GM19467 (cell line): ENCODE results near the gene STRA6.

Source experiments
- ATAC-seq: cut with Tn5 transposase; IDR thresholded peaks from one replicate; pipeline ENCODE4 v1.9.1; 2021; ENCODE audit warnings: mild to moderate bottlenecking, moderate library complexity; ENCODE audit not compliant: unreplicated experiment

STRA6 gene

DNA sequence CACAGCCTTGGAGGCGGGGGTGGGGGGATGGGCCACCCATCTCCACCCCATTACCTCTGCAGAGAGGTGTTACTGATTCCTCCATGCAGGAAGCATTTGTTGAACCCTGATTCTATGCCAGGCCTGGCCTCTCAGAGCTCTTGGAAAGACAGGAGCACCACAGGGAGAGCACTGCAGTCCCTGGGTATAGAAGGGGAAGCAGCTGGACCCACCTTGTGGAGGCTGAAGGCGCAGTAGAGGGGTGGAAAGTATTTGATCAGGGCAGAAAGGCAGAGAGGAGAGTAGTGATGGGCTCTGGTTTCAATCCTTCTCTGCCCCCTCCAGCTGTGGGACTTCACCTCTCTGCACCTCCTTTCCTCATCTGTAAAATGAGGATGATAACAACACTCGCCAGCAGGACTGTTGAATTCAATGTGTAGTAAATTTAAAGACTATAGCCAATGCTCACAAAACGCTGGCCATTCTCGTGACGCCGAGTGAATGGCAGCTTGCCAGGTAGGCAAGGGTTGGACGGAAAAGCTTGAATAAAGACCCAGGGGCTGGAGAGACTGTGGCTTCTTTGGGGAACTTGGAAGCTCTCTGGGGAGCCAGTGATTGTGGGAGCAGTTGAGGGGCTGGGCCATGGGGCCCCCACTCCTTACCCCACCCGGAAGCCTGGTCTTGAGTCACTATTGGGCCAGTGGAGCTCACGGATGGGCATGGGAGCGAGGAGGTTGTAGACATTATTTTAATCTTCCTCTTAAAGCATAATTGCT lies 25.6 kb upstream of the STRA6 start:
- ATAC-seq: no peak

DNA sequence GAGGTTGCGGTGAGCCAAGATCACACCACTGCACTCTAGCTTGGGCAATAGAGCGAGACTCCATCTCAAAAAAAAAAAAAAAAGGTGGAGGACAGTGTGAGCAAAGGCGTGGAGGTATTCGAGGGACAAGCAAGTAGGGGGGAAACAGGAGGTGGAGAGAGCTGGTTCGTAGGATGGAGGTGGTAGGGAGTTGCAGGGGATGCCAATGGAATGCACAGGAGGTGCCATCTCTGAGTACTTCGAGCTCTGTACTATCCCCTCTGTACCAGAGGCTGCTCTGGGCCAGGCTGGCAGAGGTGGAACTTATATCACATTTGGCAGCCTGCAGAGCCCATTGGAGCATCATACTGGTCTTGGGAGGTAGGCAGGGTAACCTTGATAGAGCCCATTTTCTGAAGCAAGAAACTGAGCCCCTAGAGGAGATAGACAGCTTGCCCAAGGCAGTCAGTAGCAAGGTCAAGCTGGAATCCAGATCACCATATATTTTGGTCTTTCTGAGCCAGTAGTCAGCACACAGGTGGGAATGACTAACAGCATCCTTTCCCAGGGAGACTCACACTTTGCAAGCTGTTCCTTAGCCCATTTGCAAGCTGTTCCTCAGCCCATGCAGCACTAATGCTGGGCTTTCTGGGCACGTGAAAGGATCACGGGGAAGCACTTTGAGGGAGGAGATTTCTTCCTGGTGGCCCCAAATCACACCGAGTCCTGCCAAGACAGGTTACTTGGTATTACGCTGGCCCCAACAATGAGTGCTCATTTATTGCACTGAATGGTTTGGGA lies 24.4 kb upstream of the STRA6 start:
- ATAC-seq: no peak

DNA sequence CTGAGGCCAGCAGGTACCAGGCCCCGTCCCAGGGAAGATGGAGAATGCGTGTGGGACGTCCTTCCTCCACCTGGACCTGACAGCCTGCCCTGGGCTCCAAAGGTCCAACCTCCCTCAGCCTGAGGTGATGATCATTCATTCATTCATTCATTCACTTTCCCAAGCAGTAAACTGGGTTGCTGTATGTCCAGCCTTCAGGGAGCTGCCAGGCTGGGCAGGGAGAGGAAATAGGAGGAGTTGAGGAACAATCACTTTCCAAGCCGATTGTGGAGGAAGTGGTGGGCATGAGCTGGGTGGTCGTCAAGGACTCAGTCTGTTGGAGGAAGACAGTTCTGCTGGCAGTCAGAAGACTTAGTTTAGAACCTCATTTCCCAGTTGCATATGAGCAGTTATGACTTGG lies 23.3 kb upstream of the STRA6 start:
- ATAC-seq: no peak

DNA sequence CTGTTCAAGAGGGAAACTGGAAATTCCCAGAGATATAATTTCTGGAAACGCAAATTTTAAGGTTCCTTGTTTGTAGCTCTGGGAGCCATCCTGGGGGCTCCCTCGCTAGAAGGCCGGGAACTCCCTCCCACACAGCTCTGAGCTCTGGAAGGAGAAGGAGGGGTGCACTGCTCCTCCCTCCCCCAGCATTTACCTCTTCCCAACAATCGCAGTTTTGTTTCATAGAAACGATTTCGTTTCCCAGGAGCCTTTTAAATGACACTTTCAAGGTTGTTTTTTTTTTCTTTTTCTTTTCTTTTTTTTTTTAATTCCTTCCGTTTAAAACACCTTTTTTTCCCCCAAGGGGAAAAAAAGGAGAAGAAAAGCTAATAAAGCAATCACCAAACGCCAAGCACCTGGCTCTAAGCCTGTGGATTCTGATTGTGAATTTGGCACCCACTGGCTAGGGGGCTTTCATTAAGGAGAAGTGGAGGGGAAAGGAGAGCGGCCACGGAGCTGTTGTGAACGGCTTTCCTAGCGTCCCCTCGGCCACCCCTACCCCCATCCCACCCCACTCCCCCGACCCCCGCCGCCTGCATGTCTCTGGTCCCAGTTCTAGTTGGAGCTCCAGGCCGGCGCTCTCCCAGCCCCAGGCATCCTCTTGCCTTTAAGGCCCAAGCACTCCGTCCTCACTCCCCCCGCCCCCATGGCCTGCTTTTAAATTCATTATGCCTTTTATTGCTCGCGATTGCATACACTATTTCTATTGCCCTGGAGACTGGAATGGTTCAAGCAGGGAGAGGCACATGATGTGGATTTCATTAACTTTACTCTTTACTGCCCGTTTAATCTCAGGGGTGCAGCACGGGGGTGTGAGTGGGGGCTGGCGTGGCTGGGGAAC lies 19.9 kb upstream of the STRA6 start:
- ATAC-seq: no peak

DNA sequence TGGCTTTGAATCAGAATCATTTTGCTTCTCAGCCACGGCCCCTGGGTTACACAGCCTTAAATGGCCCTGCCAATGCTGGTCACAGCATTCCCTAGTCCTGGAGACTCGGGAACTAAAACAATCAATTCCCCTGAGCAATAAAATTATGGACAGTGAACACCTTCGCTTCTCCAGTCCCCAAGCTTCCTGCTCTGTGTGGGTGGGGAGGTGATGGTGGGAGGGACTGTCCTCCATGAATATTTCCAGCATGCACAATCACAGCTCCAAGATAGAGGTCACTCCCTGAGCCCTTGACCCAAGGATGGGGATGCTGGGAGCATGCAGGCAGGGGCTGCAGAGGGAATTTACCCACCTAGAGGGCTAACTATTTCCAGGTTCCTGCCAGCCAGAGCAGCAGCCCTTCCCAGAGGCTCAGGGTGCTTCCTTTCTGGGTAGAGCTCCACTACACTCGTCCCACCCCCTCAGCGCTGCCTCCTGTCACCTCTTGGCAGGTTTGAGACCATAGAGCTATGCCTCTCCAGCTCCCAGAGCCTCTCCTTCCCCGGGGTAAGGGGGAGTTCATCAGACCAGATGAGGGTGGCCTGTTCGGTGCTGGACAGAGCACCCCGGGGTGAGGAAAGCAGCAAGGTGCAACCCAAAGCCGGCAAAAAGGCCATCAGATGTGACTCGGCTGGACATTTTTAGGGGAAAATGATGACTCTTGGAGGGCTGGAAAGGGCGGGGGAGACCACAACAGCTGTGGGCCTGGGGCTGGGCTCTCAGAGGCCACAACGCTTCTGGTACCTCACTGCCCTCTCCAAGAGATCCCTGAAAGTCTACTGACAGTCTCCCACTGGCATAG lies 19.0 kb upstream of the STRA6 start:
- no peak for ATAC-seq

DNA sequence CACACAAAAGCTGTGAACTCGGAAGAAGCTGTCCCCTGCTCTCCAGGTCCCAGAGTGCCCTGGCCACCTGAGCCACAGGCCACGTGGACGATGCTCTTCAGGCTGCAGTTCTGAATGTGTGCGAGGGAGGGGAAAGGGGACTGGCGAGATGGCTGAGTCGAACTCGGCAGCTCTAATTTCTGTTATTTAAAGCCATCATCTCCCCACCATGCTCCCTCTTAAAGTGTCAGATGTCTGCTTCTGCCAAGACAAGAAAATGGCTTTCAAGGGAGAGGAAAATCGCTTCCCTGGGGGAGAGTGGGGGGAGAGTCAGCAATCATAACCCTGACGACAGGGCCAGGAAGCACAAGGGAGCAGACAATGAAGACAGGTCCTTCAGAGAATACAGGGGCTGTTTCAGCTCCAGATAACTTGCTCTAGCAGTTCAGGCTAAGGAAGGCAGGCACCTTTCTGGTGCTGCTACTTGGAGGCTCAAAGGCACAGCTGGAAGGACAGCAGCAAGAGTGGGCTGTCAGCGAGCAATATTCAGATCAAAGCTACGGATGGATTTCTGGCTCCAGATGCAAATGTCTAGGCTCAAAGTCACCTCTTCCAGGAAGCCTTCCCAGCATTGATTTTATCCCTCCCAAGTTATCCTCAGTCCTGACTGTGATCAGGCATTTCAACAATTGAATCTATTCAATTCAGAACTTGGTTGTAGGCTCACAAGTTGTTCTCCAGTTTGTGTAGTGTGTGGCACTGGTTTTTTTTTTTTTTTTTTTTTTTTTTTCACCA lies 18.1 kb upstream of the STRA6 start:
- ATAC-seq: no peak

DNA sequence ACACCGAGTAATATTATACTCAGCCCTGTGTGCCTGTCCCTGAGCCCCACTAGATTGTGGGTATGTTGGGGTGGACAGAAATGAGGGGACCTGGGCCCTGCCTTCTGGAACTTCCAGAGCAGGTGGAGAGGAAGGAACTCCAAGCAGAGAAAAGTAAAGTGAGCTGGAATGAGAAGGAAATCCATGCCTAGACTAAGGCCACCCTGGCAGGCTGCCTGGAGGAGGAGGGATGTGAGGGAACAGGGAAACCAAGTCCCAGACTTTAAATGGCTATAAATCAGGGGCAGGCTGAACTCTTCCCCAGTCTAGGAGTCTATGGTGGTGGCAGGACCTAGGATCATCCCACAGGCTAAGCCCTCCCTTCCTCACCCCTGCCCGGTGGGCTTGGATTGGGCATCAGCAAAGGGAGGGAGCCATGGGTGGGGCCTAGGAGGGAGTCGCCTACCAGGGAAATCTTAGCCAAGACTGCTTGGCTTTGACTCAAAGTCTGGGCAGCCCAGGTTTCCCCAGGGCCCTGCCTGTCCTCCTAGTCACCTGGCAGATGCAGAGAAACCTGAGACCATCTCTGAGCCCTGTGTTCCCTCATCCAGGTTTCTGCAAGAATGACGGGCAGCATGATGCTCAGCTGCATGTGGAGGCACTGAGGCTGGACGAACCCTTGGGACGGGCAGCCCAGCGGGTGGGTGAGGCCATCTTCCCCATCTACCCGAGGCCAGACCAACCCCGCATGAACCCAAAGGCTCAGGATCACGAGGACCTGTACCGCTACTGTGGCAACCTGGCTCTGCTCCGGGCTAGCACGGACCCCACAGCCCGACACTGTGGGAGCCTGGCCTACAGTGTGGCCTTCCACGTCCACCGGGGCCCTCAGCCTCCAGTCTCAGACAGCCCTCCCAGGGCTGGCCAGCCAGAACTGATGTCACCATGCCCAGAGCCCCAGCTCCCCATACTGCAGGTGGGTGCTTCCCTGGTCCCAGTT lies 15.6 kb upstream of the STRA6 start:
- ATAC-seq: no peak

DNA sequence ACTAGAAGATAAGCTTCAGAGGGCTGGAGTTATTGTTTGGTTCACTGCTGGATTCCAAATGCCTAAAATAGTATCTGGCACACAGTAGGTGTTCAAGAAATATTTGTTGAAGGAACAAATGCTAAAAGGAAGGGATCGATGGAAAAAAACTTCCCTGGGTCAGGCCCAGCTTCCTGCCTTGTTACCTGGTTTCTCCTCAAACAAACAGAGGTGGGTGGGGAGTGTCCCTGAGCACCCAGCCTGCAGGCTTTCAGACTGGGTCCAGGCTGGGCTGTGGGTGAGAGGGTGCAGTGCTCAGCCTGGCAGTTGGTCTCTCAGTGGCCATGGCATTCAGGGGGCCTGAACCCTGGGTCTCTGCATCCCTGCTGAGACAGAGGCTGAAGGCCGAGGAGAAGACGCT lies 14.4 kb upstream of the STRA6 start:
- ATAC-seq: no peak

DNA sequence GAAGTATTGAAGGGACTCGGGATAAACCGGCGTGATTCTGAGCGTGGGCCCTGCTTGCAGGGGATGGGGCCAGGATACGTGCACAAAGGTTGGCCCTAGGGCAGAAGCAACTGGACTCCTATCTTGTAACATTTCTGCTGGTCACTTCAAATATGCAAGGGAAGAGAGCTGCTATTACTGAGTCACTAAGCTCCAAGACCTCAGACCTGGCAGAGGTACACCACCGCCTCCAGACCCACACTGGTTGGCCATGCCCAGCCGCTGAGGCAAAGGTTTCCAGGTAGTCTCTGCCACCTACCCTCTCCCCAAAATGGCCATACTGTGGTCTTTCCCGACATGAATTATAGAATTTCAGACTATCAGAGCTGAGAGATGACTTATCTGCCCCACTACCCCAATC lies 13.4 kb upstream of the STRA6 start:
- ATAC-seq: no peak

DNA sequence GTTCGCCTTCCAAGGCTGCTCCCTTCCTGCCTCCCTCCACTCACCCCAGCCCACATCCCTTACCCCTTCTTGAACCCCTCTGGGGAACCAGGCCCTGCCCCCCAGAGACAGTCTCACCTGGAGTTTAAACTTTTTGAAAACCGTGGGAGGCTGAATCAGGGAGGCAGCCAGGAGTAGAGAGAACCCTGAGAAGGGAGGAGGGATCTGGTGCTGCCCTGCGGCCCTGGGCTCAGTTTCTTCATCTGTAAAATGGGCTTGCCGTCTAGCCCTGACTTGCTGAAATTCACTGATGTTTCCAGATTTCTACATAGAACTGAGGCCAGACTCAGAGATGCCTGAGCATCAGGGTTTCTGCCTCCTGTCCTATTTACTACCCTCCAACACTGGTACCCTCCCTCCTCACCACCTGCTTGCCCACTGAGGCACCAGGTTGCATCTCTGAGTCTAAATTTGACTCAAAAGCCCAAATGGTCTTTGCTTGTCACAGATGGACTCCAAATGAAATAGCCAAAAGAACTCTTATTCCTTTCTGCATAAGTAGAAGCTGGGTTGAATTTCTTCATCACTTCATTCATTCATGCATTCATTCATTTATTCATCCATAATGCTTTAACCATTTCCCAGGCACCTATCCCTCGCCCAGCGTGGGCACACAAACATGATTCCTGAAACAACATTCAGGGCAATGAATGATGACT lies 11.9 kb upstream of the STRA6 start:
- ATAC-seq: no peak

DNA sequence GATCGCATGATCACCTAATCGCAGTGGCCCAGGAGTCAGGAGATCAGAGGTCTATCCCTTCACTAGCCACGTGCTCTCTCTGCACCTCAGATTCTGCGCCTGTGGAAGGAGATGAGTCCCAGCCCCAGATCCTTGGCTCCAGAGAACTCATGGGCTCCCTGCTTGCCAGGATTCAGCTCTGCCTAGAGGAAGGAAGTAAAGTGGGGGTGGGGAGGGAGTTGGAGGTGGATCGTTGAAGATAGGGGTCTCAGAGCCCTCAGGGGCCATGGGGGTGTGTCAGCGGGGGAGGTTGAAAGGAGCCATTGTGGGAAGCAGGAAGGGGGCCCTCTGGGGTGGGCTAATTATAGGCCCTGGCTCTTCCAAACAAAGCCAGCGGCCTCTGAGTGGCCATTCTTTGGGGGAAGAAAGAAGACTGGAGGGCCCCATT lies 11.3 kb upstream of the STRA6 start:
- ATAC-seq: no peak

DNA sequence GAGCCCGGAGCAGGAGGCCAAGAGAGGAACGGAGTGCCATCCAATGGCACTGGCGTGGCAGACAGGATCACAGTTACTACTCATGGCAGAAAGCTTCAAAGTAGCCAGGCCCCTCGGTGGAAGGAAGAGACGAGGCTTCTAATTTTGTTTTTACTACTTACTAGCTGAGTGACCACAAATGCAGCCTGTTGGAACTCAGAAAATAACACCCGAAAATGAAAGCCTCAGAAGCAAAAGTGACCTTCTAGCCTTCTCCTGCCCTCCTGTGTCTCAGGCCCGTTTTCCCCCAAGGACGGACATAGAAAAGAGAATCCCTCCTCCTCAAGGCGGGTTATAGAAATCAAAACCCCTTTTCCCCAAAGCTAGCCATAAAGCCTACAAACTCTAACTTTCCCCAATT lies 9.9 kb upstream of the STRA6 start:
- no peak for ATAC-seq

DNA sequence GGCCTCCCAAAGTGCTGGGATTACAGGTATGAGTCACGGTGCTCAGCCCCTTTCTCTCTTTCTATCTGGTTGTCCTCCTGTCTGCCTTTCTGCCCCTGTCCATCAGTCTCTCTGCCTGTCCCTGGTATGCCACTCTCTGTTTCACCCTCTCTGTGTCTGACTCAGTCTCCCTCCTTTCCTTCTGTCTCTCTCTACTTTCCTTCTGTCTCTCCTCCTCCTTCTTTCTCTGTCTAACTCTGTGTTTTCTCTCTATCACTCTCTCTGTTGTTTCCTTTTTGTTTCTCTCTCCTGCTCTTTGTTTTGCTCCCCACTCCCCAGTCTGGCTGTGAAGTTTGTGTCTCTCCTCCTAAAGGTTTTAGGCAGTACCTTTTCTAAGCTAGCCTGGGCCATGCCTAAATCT lies 9.1 kb upstream of the STRA6 start:
- no peak for ATAC-seq

DNA sequence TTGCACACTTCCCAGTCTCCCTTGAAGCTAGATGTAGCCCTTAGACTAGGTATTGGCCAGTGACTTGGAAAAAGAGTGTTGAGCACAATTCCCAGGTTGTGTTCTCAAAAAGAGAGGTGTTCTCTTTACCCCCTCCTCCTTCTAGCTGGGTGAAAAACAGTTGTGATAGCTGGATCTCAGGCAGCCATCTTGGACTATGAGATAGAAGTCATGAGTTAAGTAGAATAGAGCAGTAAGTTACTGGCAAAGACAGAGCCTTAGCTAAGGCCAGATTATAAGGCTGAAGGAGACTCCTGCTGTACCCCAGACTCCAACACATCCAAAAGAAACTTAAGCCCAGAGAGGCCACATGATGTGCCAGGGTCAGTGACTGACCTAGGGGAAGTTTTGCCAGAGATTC lies 8.1 kb upstream of the STRA6 start:
- no peak for ATAC-seq

DNA sequence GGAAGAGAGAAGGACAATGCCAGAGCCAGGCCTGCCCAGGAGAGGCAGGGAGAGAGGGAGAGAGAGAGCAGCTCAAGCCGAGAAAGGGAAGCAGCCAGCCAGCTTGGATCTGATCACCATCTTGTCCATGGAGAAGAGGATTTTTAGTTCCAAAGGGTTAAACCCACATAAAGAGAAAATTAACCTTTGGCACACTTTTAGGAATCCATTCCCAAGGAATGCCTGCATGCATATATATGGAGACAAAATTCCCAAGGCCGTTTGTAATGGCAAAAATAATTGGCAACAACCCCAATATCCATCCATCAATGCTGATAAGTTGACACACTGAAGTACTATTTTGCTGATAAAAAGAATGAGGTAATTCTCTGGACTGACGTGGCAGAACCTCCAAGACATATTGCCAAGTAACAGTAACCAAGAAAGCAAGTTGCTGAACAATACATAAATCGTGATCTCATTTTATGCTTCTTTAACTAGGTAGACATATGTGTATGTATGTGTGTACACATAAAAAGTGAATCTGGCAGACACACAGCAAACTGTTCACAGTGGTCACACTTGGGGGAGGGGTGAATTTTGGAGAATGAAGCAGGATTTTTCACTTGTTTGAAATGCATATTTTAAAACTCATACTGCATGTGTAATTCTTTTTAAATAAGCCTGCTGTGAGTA lies 7.5 kb upstream of the STRA6 start:
- no peak for ATAC-seq

DNA sequence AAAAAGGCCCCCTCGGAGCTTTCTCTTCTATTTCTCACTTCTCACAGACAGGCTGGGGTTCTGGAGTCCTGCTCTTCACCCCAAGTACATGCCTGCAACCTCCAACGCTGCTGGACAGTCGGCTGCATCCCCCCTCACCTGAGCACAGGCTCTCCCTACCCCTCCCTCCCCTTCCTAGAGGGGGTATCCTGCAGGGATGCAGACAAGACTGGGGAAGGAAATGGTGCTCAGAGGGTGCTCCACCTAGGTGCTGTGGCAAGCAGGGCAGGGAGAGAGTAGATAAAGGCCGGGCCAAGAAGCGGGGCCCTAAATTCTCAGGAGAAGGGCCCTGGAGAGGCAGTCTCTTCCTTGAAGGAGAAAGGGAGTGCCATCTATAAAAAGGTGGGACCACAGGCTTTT lies 7.0 kb upstream of the STRA6 start:
- ATAC-seq: no peak

DNA sequence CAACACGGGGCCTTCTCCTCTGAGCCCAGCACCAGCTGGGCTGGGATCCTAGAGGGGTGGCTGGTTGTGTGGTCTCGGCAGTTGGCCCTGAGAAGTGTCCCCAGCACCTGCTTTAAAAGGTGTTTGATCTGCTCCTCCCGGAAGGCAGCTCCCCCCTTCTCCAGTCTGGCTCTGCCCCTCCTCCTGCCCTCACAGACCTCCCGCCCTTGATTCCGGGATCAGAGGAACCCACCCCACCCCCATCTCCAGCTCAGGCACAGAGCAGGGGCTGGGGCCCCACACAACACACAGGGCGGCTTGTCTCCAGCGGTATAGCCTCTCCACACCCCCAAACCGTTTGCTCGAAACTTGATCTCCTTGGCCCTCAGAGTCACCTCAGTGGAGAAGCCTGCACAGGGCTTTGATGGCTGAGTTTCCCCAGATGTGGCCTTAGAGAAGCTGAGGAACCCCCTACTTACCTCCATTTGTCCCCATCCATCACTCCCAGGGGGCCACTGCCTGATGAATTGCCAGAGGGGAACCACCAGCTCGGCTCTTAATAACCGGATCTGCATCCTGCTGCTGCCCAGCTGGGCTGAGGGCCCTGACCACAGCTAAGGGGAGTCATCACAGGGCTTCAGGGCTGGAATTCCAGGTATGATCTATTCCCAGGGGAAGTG lies 6.4 kb upstream of the STRA6 start:
- no peak for ATAC-seq
